ENCODE measurements around the gene SLAMF8.

The SLAMF8 gene

DNA sequence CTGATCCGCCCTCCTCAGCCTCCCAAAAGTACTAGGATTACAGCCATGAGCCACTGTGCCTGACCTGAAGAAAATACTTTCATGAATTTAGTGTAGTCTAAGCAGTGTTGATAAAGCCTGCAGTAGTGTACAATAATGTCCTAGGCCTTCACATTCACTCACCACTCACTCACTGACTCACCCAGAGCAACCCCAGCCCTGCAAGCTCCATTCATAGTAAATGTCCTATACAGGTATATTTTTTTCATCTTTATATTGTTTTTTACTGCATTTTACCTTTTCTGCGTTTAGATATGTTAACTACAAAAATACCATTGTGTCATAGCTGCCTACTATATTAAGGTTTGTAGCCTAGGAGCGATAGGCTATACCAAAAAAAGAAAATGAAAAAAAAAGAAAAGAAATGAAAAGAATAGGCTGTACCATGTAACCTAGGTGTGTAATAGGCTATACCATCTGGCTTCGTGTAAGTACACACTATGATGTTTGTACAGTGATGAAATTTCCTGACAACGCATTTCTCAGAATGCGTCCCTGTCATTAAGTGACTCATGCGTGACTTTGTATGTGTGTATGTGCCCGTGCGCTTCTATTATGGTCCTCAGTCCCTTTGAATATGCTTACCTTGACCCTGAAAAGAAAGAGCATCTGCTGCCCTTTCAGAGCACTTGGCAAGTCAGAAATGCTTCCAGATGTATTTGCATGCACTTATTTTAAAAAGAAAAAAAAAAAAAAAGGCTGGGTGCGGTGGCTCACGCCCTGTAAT lies 9.2 kb upstream of the SLAMF8 start:
- no peaks in the 10 kb centered on the region for H3K36me3 ChIP-seq (ENCODE audit: control insufficient read depth in 5 of 5, insufficient read depth in 5 of 5, low read length in 5 of 5)

DNA sequence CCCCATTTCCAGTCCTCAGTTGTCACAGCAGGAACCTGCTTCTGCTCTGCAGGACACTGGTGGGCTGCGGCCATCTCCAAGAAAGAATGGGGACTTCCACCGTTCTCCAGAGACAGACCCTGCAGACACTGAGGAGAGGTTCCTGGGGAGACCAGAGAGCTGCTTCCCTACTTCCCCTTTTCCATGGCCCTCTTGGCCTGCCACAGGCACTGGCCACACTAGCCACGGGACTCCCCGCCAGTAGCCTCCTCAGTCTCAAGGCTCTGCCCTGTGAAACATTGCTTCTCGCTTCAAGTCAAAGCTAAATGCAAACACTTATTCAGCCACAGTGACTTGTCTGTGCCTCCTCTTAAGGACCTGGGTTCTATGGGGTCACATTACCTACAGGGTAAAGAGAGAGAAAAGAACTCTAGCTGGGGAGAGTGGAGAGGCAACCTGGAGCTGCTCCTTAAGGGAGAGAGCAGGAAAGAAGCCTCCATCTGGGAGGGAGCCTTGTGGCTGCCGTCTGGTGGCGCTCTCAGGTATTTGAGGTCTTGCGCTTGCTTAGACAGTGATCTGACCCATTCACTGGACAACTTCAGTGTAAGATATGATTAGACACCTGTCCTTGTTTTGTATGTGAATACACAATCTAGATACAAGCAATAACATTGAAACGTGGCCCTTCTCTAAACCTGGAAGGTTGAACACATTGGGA lies 5.4 kb upstream of the SLAMF8 start:
- Histone ChIP-seq H3K36me3 (ENCODE audit: control insufficient read depth in 5 of 5, insufficient read depth in 5 of 5, low read length in 5 of 5) (no peaks in the 10 kb centered on the region), H3K9ac (ENCODE audit: low read length in 5 of 5) (no peak overlapping the region), H3K27me3 (ENCODE audit: control insufficient read depth in 5 of 5, insufficient read depth in 4 of 5, low read length in 5 of 5) (peaks cover 0 to 14% (median 8%) of the 10 kb centered on the region in 5 donors)

More for the DNA sequence above, 9.2 kb upstream of the SLAMF8 start:
- Histone ChIP-seq H3K4me3 (ENCODE audit: low read depth in 1 of 5, low read length in 5 of 5) (no peak overlapping the region), H3K4me1 (ENCODE audit: control insufficient read depth in 5 of 5, insufficient read depth in 5 of 5, low read length in 5 of 5) (no peaks in the 10 kb centered on the region), H3K9me3 (ENCODE audit: control insufficient read depth in 5 of 5, low read length in 5 of 5) (no peaks in the 10 kb centered on the region), H3K27ac (ENCODE audit: low read depth, low read length) (no peak overlapping the region), H3K27me3 (ENCODE audit: control insufficient read depth in 5 of 5, insufficient read depth in 4 of 5, low read length in 5 of 5) (peaks cover 0 to 6% (median 3%) of the 10 kb centered on the region in 5 donors), H3K9ac (ENCODE audit: low read length in 5 of 5) (no peak overlapping the region)

GRCh38 chr1:159823406-159823805 lies 3.3 kb upstream of the SLAMF8 start:
- no peak overlapping the region for H3K4me3 ChIP-seq (ENCODE audit: low read depth in 1 of 5, low read length in 5 of 5)

More for the DNA sequence above, 5.4 kb upstream of the SLAMF8 start:
- Histone ChIP-seq H3K9me3 (ENCODE audit: control insufficient read depth in 5 of 5, low read length in 5 of 5) (no peaks in the 10 kb centered on the region), H3K27ac (ENCODE audit: low read depth, low read length) (no peak overlapping the region), H3K4me3 (ENCODE audit: low read depth in 1 of 5, low read length in 5 of 5) (no peak overlapping the region), H3K4me1 (ENCODE audit: control insufficient read depth in 5 of 5, insufficient read depth in 5 of 5, low read length in 5 of 5) (peaks cover 0 to 17% (median 0%) of the 10 kb centered on the region in 5 donors)

DNA sequence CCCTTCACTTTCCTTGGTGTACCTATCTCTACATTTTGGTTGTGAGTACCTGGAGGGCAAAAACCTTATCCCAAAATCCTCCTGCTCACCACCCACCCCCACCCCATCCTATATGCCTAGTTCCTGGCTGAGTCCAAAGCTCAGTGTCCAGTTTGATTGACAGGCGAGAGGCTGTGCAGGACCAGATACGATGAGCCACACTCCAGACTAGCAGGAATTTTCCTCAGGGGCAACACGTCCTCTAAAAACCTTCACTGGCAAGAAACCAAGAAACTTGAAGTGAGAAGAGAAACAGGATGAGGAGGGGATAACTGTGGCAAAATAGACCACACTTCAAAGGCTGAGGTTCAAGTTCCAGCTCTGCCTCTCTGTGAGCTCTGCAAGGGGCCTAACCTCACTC lies 1.1 kb upstream of the SLAMF8 start:
- Histone ChIP-seq H3K4me3 (ENCODE audit: low read depth in 1 of 5, low read length in 5 of 5) (no peak overlapping the region), H3K4me1 (ENCODE audit: control insufficient read depth in 5 of 5, insufficient read depth in 5 of 5, low read length in 5 of 5) (peaks cover 0 to 48% (median 17%) of the 10 kb centered on the region in 5 donors), H3K27me3 (ENCODE audit: control insufficient read depth in 5 of 5, insufficient read depth in 4 of 5, low read length in 5 of 5) (peaks cover 0 to 14% (median 8%) of the 10 kb centered on the region in 5 donors), H3K9me3 (ENCODE audit: control insufficient read depth in 5 of 5, low read length in 5 of 5) (no peaks in the 10 kb centered on the region), H3K27ac (ENCODE audit: low read depth, low read length) (no peak overlapping the region), H3K9ac (ENCODE audit: low read length in 5 of 5) (no peak overlapping the region), H3K36me3 (ENCODE audit: control insufficient read depth in 5 of 5, insufficient read depth in 5 of 5, low read length in 5 of 5) (no peaks in the 10 kb centered on the region)

More at GRCh38 chr1:159823406-159823805, 3.3 kb upstream of the SLAMF8 start:
- Histone ChIP-seq H3K36me3 (ENCODE audit: control insufficient read depth in 5 of 5, insufficient read depth in 5 of 5, low read length in 5 of 5) (no peaks in the 10 kb centered on the region), H3K27ac (ENCODE audit: low read depth, low read length) (no peak overlapping the region), H3K9ac (ENCODE audit: low read length in 5 of 5) (no peak overlapping the region), H3K27me3 (ENCODE audit: control insufficient read depth in 5 of 5, insufficient read depth in 4 of 5, low read length in 5 of 5) (peaks cover 0 to 14% (median 8%) of the 10 kb centered on the region in 5 donors), H3K4me1 (ENCODE audit: control insufficient read depth in 5 of 5, insufficient read depth in 5 of 5, low read length in 5 of 5) (peaks cover 0 to 35% (median 10%) of the 10 kb centered on the region in 5 donors), H3K9me3 (ENCODE audit: control insufficient read depth in 5 of 5, low read length in 5 of 5) (no peaks in the 10 kb centered on the region)

DNA sequence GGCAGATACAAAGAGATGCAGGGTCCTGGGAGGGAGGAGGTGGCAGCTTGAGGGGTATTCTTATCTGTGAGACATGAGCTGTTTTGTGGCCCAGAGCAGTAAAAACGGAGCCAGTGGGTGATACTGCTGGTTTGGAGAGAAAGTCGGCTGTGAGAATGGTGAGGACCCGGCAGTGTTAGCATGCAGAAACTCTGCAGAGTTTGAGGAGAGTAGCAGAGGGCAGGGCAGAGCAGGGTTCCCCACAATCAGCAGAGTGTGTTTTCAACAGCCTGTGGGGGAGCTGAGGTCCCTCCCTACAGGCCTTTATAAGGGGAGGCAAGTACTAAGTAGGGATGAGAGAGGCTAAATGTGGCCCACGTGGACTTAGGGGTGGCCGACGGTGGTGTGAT lies 423 bp downstream of the SLAMF8 start:
- Histone ChIP-seq H3K27me3 (ENCODE audit: control insufficient read depth in 5 of 5, insufficient read depth in 4 of 5, low read length in 5 of 5) (peaks cover 0 to 13% (median 7%) of the 10 kb centered on the region in 5 donors), H3K36me3 (ENCODE audit: control insufficient read depth in 5 of 5, insufficient read depth in 5 of 5, low read length in 5 of 5) (no peaks in the 10 kb centered on the region), H3K9me3 (ENCODE audit: control insufficient read depth in 5 of 5, low read length in 5 of 5) (no peaks in the 10 kb centered on the region), H3K27ac (ENCODE audit: low read depth, low read length) (no peak overlapping the region), H3K4me1 (ENCODE audit: control insufficient read depth in 5 of 5, insufficient read depth in 5 of 5, low read length in 5 of 5) (peaks cover 0 to 48% (median 17%) of the 10 kb centered on the region in 5 donors), H3K9ac (ENCODE audit: low read length in 5 of 5) (no peak overlapping the region), H3K4me3 (ENCODE audit: low read depth in 1 of 5, low read length in 5 of 5) (peak overlapping the region in 3 of 5 donors; percentile 6 to 36 (median 6))

- Histone ChIP-seq H3K4me1 (ENCODE audit: control insufficient read depth in 5 of 5, insufficient read depth in 5 of 5, low read length in 5 of 5) (peaks cover 0 to 48% (median 17%) of the 10 kb centered on the region in 5 donors), H3K4me3 (ENCODE audit: low read depth in 1 of 5, low read length in 5 of 5) (peak overlapping the region in 1 of 5 donors; percentile 36)
Observed at GRCh38 chr1:159827549-159827948, 876 bp downstream of the SLAMF8 start.

GRCh38 chr1:159828176-159828575 lies 1.5 kb downstream of the SLAMF8 start:
- Histone ChIP-seq H3K9ac (ENCODE audit: low read length in 5 of 5) (no peak overlapping the region), H3K27ac (ENCODE audit: low read depth, low read length) (no peak overlapping the region), H3K27me3 (ENCODE audit: control insufficient read depth in 5 of 5, insufficient read depth in 4 of 5, low read length in 5 of 5) (peaks cover 0 to 2% (median 0%) of the 10 kb centered on the region in 5 donors), H3K36me3 (ENCODE audit: control insufficient read depth in 5 of 5, insufficient read depth in 5 of 5, low read length in 5 of 5) (peaks cover 0 to 2% (median 0%) of the 10 kb centered on the region in 5 donors), H3K4me3 (ENCODE audit: low read depth in 1 of 5, low read length in 5 of 5) (no peak overlapping the region), H3K9me3 (ENCODE audit: control insufficient read depth in 5 of 5, low read length in 5 of 5) (no peaks in the 10 kb centered on the region), H3K4me1 (ENCODE audit: control insufficient read depth in 5 of 5, insufficient read depth in 5 of 5, low read length in 5 of 5) (peaks cover 0 to 48% (median 17%) of the 10 kb centered on the region in 5 donors)

More at GRCh38 chr1:159827549-159827948, 876 bp downstream of the SLAMF8 start:
- Histone ChIP-seq H3K27me3 (ENCODE audit: control insufficient read depth in 5 of 5, insufficient read depth in 4 of 5, low read length in 5 of 5) (peaks cover 0 to 8% (median 4%) of the 10 kb centered on the region in 5 donors), H3K9ac (ENCODE audit: low read length in 5 of 5) (no peak overlapping the region), H3K27ac (ENCODE audit: low read depth, low read length) (no peak overlapping the region), H3K36me3 (ENCODE audit: control insufficient read depth in 5 of 5, insufficient read depth in 5 of 5, low read length in 5 of 5) (no peaks in the 10 kb centered on the region), H3K9me3 (ENCODE audit: control insufficient read depth in 5 of 5, low read length in 5 of 5) (no peaks in the 10 kb centered on the region)

DNA sequence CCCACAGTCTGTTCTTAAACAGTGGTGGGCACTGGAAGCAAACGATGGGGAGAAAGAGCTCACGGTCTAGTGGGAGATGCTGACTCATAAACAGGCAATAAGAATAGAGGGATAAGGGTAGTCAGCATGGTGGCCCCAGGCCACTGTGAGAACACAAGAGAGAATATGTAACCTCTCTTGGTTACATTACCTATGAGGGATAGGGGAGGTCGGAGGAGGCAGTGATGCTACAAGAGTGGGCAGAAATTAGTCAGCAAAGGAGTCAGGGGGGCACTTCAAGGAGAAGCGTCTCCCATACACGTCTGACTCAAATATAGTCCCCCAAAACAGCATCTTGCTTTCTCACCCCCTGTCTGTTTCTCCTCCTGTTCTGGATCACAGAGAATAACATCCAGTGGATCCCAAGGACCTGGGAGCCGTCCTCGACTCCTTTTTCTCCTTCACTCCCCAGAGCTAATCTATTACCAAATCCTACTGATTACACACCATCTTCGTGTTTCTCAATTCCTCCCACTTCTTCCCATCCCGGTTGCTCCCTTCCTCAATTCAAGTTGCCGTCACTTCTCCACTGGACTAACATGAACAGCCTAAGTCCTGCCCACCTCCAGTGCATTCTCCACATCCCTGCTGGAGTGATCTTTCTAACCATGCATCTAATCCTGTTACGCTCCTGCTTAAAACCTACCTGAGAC lies 2.1 kb downstream of the SLAMF8 start:
- Histone ChIP-seq H3K4me3 (ENCODE audit: low read depth in 1 of 5, low read length in 5 of 5) (no peak overlapping the region), H3K27ac (ENCODE audit: low read depth, low read length) (no peak overlapping the region), H3K4me1 (ENCODE audit: control insufficient read depth in 5 of 5, insufficient read depth in 5 of 5, low read length in 5 of 5) (peaks cover 0 to 48% (median 17%) of the 10 kb centered on the region in 5 donors), H3K36me3 (ENCODE audit: control insufficient read depth in 5 of 5, insufficient read depth in 5 of 5, low read length in 5 of 5) (peaks cover 0 to 5% (median 0%) of the 10 kb centered on the region in 5 donors), H3K9me3 (ENCODE audit: control insufficient read depth in 5 of 5, low read length in 5 of 5) (no peaks in the 10 kb centered on the region), H3K9ac (ENCODE audit: low read length in 5 of 5) (peak overlapping the region in 1 of 5 donors; percentile 30), H3K27me3 (ENCODE audit: control insufficient read depth in 5 of 5, insufficient read depth in 4 of 5, low read length in 5 of 5) (no peaks in the 10 kb centered on the region)

- Histone ChIP-seq H3K27me3 (ENCODE audit: control insufficient read depth in 5 of 5, insufficient read depth in 4 of 5, low read length in 5 of 5) (no peaks in the 10 kb centered on the region), H3K36me3 (ENCODE audit: control insufficient read depth in 5 of 5, insufficient read depth in 5 of 5, low read length in 5 of 5) (peaks cover 0 to 5% (median 0%) of the 10 kb centered on the region in 5 donors), H3K4me1 (ENCODE audit: control insufficient read depth in 5 of 5, insufficient read depth in 5 of 5, low read length in 5 of 5) (peaks cover 0 to 48% (median 17%) of the 10 kb centered on the region in 5 donors), H3K9me3 (ENCODE audit: control insufficient read depth in 5 of 5, low read length in 5 of 5) (no peaks in the 10 kb centered on the region), H3K4me3 (ENCODE audit: low read depth in 1 of 5, low read length in 5 of 5) (no peak overlapping the region), H3K9ac (ENCODE audit: low read length in 5 of 5) (peak overlapping the region in 1 of 5 donors; percentile 30), H3K27ac (ENCODE audit: low read depth, low read length) (no peak overlapping the region)
Observed at GRCh38 chr1:159829273-159829634, 2.6 kb downstream of the SLAMF8 start.
